Measurements from ENCODE around the gene ATF7IP2.

DNA sequence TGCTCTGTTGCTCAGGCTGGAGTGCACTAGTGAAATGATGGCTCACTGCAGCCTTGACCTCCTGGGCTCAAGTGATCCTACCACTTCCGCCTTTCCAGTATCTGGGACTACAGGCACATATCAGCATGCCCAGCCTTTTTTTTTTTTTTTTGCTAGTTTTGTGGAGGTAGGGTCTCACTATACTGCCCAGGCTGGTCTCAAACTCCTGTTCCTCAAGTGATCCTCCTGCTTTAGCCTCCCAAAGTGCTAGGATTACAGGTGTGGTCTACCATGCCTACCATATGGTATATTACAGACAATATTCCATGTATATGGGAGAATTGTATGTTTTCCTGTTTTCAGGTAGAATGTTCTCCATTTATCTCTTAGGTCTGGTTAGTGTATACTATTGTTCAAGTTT, 12.3 kb upstream of the ATF7IP2 start:
- TF ChIP-seq GATA3 (IDR thresholded peaks at IDR 0.05; ENCODE audit: low read depth, low read length) = no peak
- TF ChIP-seq GATA2 (IDR thresholded peaks at IDR 0.05; ENCODE audit: low read depth, low read length) = no peak

Measured in SH-SY5Y (cell line).